K562 (cell line): Measurements from ENCODE around the gene SCGB1D1. TPM values are rescaled to one million over a fixed set of nuclear protein-coding genes. Genes with fewer than 3 reads are reported as not detected.

Experiments
- ATAC-seq: fragments of 200-7000 bp; cut with Tn5 transposase; 3 replicates; pipeline ENCODE4 v1.9.1; 2020; ENCODE audit warnings: moderate library complexity
- BruUV-seq: library from RNA; stranded (reverse); fragments of 400-500 nt; replicated peaks from 2 replicates; lab custom pipeline; 2021; lab: Mats Ljungman, UMichigan
- CTCF ChIA-PET: fragments of 300-600 bp; formaldehyde crosslinking; extraction: SDS; loops from one replicate; lab custom pipeline; 2021; ENCODE audit warnings: low intra/inter-chr PET ratio; lab: Yijun Ruan, JAX
- POLR2A ChIA-PET: fragments of 300-600, 350-650 bp; sonication (Branson Sonifier 250); formaldehyde crosslinking; extraction: SDS; loops from one replicate; lab custom pipeline; 2021; ENCODE audit warnings: antibody characterized with exemption, inconsistent platforms; lab: Yijun Ruan, JAX
- DNase-seq, 4 experiments: peaks; one replicate each; pipeline versions ENCODE4 v3.0.0 to v3.0.0-alpha.2; 2011 to 2018; ENCODE audit warnings: low spot score in 3 of 4, mixed read lengths in 3 of 4; ENCODE audit errors: extremely low read depth in 1 of 4
- FAIRE-seq: peaks from 2 replicates; lab custom pipeline; 2011; peaks lifted over from hg19 to GRCh38; lab: Jason Lieb, UNC
- H2AFZ ChIP-seq: 2 replicates; pipeline ENCODE4 v1.6.0; 2011; ENCODE audit warnings: low read depth, low read length, control low read depth, inconsistent platforms
- H3K27ac ChIP-seq: fragments of 200-600 bp; 3 replicates; pipeline ENCODE4 v1.8.0; 2011; ENCODE audit warnings: low read depth, mild to moderate bottlenecking, control low read depth, inconsistent platforms, low read length, moderate library complexity, mixed read lengths; ENCODE audit errors: extremely low read depth
- H3K27me3 ChIP-seq, 2 experiments: fragments of 300-600 bp in 1 of 2; 2 replicates in 1 of 2; 3 replicates in 1 of 2; pipeline versions ENCODE4 v1.6.0 to v1.8.0; 2011; ENCODE audit warnings: inconsistent platforms in 2 of 2, low read length in 2 of 2, mild to moderate bottlenecking in 1 of 2, mixed read lengths in 1 of 2, moderate library complexity in 1 of 2; ENCODE audit not compliant: control insufficient read depth in 2 of 2, insufficient read depth in 2 of 2
- H3K36me3 ChIP-seq: fragments of 300-600 bp; 3 replicates; pipeline ENCODE4 v1.8.0; 2011; ENCODE audit warnings: mild to moderate bottlenecking, low read length, inconsistent platforms; ENCODE audit not compliant: control insufficient read depth, insufficient read depth
- H3K4me1 ChIP-seq, 2 experiments: fragments of 200-600 bp in 1 of 2; replicated peaks in 1 of 2; 2 replicates in 1 of 2; 3 replicates in 1 of 2; pipeline versions ENCODE4 v1.5.1 to v1.8.0; 2011; ENCODE audit warnings: inconsistent platforms in 2 of 2, low read length in 2 of 2, mild to moderate bottlenecking in 1 of 2, mixed read lengths in 1 of 2, moderate library complexity in 1 of 2; ENCODE audit not compliant: control insufficient read depth in 2 of 2, insufficient read depth in 2 of 2
- H3K4me2 ChIP-seq: 2 replicates; pipeline ENCODE4 v1.6.1; 2011; ENCODE audit warnings: low read length, control low read depth, inconsistent platforms, mixed read lengths; ENCODE audit not compliant: insufficient read depth
- H3K4me3 ChIP-seq: fragments of 200-600 bp; sonication (generic), shearing (Covaris generic); 2 replicates; pipeline ENCODE4 v1.5.1; 2016; ENCODE audit warnings: control low read depth, inconsistent platforms
- H3K79me2 ChIP-seq: fragments of 200-600 bp; 3 replicates; pipeline ENCODE4 v1.8.0; 2011; ENCODE audit warnings: low read length, inconsistent platforms; ENCODE audit not compliant: control insufficient read depth, insufficient read depth
- H3K9ac ChIP-seq, 2 experiments: 2 replicates each; pipeline versions ENCODE4 v1.6.0 to v1.6.1; 2011; ENCODE audit warnings: low read depth in 2 of 2, low read length in 2 of 2, control low read depth in 1 of 2, inconsistent platforms in 1 of 2, mild to moderate bottlenecking in 1 of 2, mixed read lengths in 1 of 2; ENCODE audit not compliant: insufficient read depth in 1 of 2
- H3K9me1 ChIP-seq: one replicate; pipeline ENCODE4 v1.6.0; 2011; ENCODE audit warnings: inconsistent platforms, mild to moderate bottlenecking, low read length, moderate library complexity; ENCODE audit not compliant: control insufficient read depth, insufficient read depth
- H3K9me3 ChIP-seq: replicated peaks from 2 replicates; pipeline ENCODE4 v1.5.1; 2011; ENCODE audit warnings: low read depth, low read length, inconsistent platforms; ENCODE audit not compliant: control insufficient read depth, insufficient read depth
- H4K20me1 ChIP-seq: replicated peaks from 2 replicates; pipeline ENCODE4 v1.6.1; 2011; ENCODE audit warnings: low read length, inconsistent platforms, mixed read lengths; ENCODE audit not compliant: control insufficient read depth, insufficient read depth
- BHLHE40 ChIP-seq: IDR thresholded peaks from 2 replicates; pipeline ENCODE4 v1.6.1; 2011; ENCODE audit warnings: low read length, improper control_type of control experiment
- CHD1 ChIP-seq: fragments of 200-600 bp; sonication (generic); IDR thresholded peaks from one replicate; pipeline ENCODE4 v1.6.1; 2012; ENCODE audit warnings: mild to moderate bottlenecking, moderate library complexity, low read length, inconsistent platforms
- HOMEZ ChIP-seq: fragments of 250-450 bp; sonication (Bioruptor Pico); IDR thresholded peaks from 2 replicates; pipeline ENCODE4 v1.4.0; 2020; ENCODE audit warnings: mild to moderate bottlenecking, moderate library complexity
- IRF1 ChIP-seq: sonication (generic); formaldehyde crosslinking; IDR thresholded peaks from 2 replicates; pipeline ENCODE4 v1.8.0; 2022; ENCODE audit warnings: missing genetic modification reagents, mild to moderate bottlenecking, borderline replicate concordance
- KLF16 ChIP-seq: IDR thresholded peaks from 2 replicates; pipeline ENCODE4 v1.6.1; 2016; ENCODE audit warnings: antibody characterized with exemption
- LCOR ChIP-seq: sonication (generic); formaldehyde crosslinking; IDR thresholded peaks from 2 replicates; pipeline ENCODE4 v1.8.0; 2022; ENCODE audit warnings: mild to moderate bottlenecking, missing genetic modification reagents
- MAX ChIP-seq: sonication (generic); formaldehyde crosslinking; IDR thresholded peaks from 2 replicates; pipeline ENCODE4 v1.9.0; 2022; ENCODE audit warnings: mild to moderate bottlenecking, missing genetic modification reagents
- RBM25 ChIP-seq: fragments of 200-400 bp; formaldehyde crosslinking; IDR thresholded peaks from 2 replicates; pipeline ENCODE4 v1.6.1; 2018; ENCODE audit warnings: low read length, low read depth, moderate library complexity; ENCODE audit not compliant: severe bottlenecking
- RFX5 ChIP-seq: IDR thresholded peaks from 2 replicates; pipeline ENCODE4 v1.6.1; 2011; ENCODE audit warnings: low read depth, mild to moderate bottlenecking, improper control_type of control experiment, low read length
- RHOXF2B ChIP-seq: fragments of 250-450 bp; sonication (Bioruptor Pico); conservative IDR thresholded peaks from 2 replicates; pipeline ENCODE4 v1.5.1; 2021
- RUNX1 ChIP-seq: sonication (generic); IDR thresholded peaks from 2 replicates; pipeline ENCODE4 v1.6.1; 2016; ENCODE audit warnings: antibody characterized with exemption, low read depth
- SAFB2 ChIP-seq: fragments of 200-400 bp; formaldehyde crosslinking; IDR thresholded peaks from 2 replicates; pipeline ENCODE4 v1.6.1; 2018; ENCODE audit warnings: borderline replicate concordance, low read length, low read depth, moderate library complexity; ENCODE audit not compliant: severe bottlenecking
- TBP ChIP-seq: optimal IDR thresholded peaks from 2 replicates; pipeline ENCODE3; 2011; ENCODE audit warnings: low read depth, low read length, improper control_type of control experiment
- TFAM ChIP-seq: fragments of 250-450 bp; sonication (Bioruptor Pico); conservative IDR thresholded peaks from 2 replicates; pipeline ENCODE4 v1.5.0; 2021; ENCODE audit warnings: mild to moderate bottlenecking, moderate library complexity
- USF1 ChIP-seq: sonication (generic); formaldehyde crosslinking; IDR thresholded peaks from 2 replicates; pipeline ENCODE4 v1.9.0; 2022; ENCODE audit warnings: mild to moderate bottlenecking, missing genetic modification reagents
- ZBTB2 ChIP-seq: fragments of 450-650 bp; IDR thresholded peaks from 2 replicates; pipeline ENCODE4 v1.6.1; 2016; ENCODE audit warnings: antibody characterized with exemption
- whole genome bisulfite sequencing: fragments of 100-300 bp; shearing (Covaris generic); methylation state at CpG from one replicate; pipeline ENCODE4 v1.1.6; 2016; ENCODE audit warnings: low coverage, mixed read lengths; ENCODE audit not compliant: insufficient coverage; ENCODE audit errors: missing lambda C conversion rate; 5-methylcytosine and 5-hydroxymethylcytosine counted together
- in situ Hi-C: fragments of 300-500 bp; cut with MboI; formaldehyde crosslinking; loops from 4 replicates; pipeline ENCODE4 v1.15.0; 2018; ENCODE audit warnings: inconsistent platforms, mixed read lengths
- intact Hi-C: fragments of 100-400 bp; cut with micrococcal nuclease; formaldehyde crosslinking; loops from 2 replicates; pipeline ENCODE4 v1.14.2; 2022
- polyA plus RNA-seq, 8 experiments: library from polyadenylated mRNA; depleted of rRNA in 4 of 8; stranded (reverse) in 5 of 8; unstranded in 3 of 8; fragments of >200 nt; fragmentation: Nextera tagmentation in 2 of 8; fragmentation: Illumina TruSeq in 1 of 8; extraction: Ambion mirVana in 2 of 8; extraction: Trizol in 1 of 8; gene quantifications; 2 replicates each; pipeline versions ENCODE4 v1.2.1 to v1.2.3, GENCODE V29; 2011 to 2014; ENCODE audit warnings: inconsistent platforms in 1 of 8, missing spikeins in 1 of 8
- total RNA-seq, 7 experiments: library from RNA; depleted of rRNA in 6 of 7; stranded (reverse); fragments of >200 nt in 6 of 7; fragmentation: Illumina TruSeq in 2 of 7; extraction: Trizol in 2 of 7; gene quantifications; 2 replicates each; pipeline versions ENCODE4 v1.2.1 to v1.2.3, GENCODE V29; 2011 to 2021; ENCODE audit warnings: low replicate concordance in 1 of 7

SCGB1D1 gene
- total and polyA plus RNA-seq, 9 of the 15 experiments (the other 6 are each of a cell fraction or from before 2014, with no cell fraction given): not detected

- Histone ChIP-seq H3K4me1 (peaks cover 0 to 6% of the 10 kb centered on the region in 2 experiments; a peak in 3 of 5 replicates), H3K27ac (no peak overlapping the region), H2AFZ (peak overlapping the region; percentile 25), H3K4me2 (no peak overlapping the region; the same call in 1 of the 2 replicates), H3K4me3 (no peak overlapping the region), H3K9ac (peak overlapping the region in 1 of 2 experiments; percentile 58; a peak in 2 of 4 replicates), H3K9me1 (no peaks in the 10 kb centered on the region), H3K79me2 (no peaks in the 10 kb centered on the region), H3K9me3 (no peaks in the 10 kb centered on the region), H3K36me3 (no peaks in the 10 kb centered on the region), H4K20me1 (no peaks in the 10 kb centered on the region), H3K27me3 (peaks cover 28 to 56% of the 10 kb centered on the region in 2 experiments)
- in situ Hi-C loops (no loop called here), intact Hi-C loops (no loop called here)
- ATAC-seq (no peak), DNase-seq (no peak), FAIRE-seq (no peak)
- POLR2A ChIA-PET: interaction anchor here (0.6 kb wide), 2 partner anchors 98 to 202 kb away, joined by 3 to 5 read pairs; no protein-coding TSS in a partner anchor
- 17% methylated on average over 9 of the region's 10 CpGs for WGBS
- CTCF ChIA-PET: no interaction called here
- BruUV-seq: no TSS peak
- TF ChIP-seq USF1: no peak
- peak; percentile 29; the same call in 1 of the 2 replicates for TF ChIP-seq BHLHE40
- TF ChIP-seq SAFB2: no peak
- TF ChIP-seq TBP: no peak
- TF ChIP-seq RHOXF2B: no peak
- no peak for TF ChIP-seq KLF16
- TF ChIP-seq LCOR (CRISPR knock-in tag): no peak
- no peak for TF ChIP-seq RUNX1
- TF ChIP-seq ZBTB2: no peak
- no peak for TF ChIP-seq RFX5
- no peak for TF ChIP-seq CHD1
- TF ChIP-seq TFAM: no peak
- TF ChIP-seq HOMEZ (CRISPR knock-in tag): no peak
- TF ChIP-seq IRF1 (CRISPR knock-in tag): no peak
- TF ChIP-seq MAX: peak; percentile 69; the same call in 1 of the 2 replicates
- TF ChIP-seq RBM25: no peak
Measured at GRCh38 chr11:62169448-62169847, 20.6 kb upstream of the SCGB1D1 start.
